Activated CD4-positive, alpha-beta T cell treated with anti-CD3 and anti-CD28 coated beads, Interleukin-2, Interleukin-6, amounts not matched to agents 100 ng/mL and 50 ng/mL, durations not matched to agents 16 hours and 8 hours (primary cell): ENCODE results near the gene TRMT2A.

ENCODE experiments used
- DNase-seq: peaks from one replicate; pipeline ENCODE4 v3.0.0-alpha.2; 2020

The TRMT2A gene

DNA sequence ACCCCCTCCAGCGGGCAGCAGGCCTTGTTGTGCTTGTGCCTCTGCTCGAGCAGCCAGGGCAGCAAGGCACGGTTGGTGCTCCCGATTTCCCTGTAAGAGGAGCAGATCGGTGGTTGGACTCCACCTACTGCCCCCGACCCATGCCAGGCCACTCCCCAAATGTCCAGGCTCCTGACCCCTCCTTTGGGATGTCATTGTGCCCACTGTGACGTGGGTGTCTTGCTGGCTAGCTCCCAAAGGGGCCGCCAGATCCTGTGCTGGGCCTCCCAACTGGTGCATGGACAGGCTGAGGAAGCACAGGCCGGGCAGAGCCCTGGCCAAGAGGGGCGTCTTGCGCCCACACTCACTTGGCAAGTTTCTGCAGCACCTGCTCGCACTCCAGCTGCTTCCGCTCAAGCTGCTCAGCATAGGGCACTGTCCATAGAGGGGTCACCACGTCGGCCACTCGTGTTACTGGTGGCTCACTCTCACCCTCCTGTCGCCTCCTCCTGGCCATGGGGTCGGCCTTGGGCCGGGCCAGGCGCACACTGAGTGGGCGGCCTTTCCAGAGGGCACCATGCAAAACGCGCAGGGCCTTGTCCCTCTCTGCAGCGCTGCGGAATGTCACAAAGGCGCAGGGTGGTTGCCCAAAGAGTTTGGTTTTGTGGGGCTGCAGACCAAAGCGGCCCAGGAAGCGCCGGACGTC, 1.2 kb downstream of the TRMT2A start, which contains the start of gene RANBP1:
Gene RANBP1, plus strand, starts transcription at position 414 of the 685 bp plus-strand sequence. Its CDS starts 81 bp downstream, at position 495.
- no peak for DNase-seq

DNA sequence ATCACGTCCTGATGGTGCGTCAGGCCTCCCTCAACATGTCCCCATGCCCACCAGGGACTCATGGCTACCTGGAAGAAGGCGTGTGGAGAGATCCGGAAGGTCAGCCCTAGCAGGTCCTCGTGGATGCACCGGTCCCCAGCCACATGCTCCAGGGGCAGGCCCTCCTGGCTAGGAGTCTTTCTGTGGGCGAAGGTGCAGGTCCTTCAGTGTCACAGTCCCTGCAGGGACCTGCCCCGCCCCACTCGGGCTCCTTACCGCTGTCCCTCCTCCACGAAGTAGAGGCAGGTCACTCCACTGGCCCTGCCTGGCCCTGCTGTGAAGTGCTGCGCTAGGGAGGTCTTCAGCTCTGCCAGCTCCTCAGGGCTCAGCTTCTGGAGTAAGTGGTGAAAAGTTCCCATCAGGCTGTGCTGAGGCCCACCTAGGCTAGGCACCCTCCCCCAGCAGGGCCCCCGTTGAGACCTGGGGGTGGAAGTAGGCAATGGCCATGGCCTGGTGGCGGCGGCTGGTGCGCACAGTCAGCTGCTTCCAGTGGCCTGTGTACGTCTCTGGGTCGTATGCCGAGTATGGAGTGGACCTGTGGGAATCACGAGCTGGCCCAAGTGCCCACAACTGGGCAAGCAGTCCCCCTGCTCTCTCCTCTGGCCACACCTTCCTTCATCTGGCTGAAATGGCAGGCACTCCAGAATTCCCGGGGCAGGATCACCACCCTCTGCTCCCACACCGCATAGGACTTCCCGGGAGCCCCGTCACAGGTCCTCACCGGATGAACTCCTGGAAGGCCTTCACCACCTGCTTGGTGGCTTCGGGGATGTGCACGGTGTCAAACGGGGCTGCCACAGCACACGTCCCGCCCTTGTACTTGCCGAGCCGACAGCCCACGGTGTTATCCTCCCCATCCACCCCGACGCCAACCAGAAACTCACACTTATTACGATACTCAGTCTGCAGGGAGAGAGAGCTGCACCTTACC, 2.2 kb downstream of the TRMT2A start:
- DNase-seq, result no peak

DNA sequence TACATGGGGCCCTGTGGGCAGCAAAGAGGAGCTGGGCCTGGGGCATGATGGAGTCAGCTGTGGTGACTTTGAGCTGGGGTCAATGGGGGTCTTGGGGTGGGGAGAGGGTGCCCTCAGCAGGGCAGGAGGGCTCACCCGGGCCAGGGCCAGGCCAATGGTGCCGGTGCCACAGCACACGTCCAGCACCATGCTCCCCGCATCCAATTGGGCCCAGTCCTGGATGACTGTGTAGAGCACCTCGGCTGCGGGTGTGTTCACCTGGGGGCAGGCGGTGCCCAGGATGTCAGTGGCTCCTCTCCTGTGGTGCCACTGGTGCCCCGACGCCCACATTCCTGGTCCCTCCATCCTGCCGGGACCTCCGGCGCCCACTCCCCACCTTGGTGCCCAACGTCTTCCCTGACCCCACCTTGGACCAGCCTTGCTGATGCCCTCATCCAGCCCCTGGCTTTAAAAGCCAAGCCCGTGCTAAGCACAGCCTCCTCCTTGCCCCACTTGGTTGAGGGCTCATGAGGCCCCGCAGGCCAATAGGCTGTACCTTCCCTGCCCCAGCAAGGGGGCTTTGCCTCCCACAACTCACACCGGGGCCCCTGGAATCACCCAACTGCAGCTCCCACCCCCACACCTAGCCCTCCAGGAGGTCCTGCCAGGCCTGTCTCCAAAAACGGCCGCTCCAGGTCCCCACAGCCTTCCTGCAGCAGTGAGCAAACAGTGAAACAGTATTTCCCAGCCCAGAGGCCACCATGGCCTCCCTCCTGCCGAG, 3.3 kb downstream of the TRMT2A start:
- no peak for DNase-seq

DNA sequence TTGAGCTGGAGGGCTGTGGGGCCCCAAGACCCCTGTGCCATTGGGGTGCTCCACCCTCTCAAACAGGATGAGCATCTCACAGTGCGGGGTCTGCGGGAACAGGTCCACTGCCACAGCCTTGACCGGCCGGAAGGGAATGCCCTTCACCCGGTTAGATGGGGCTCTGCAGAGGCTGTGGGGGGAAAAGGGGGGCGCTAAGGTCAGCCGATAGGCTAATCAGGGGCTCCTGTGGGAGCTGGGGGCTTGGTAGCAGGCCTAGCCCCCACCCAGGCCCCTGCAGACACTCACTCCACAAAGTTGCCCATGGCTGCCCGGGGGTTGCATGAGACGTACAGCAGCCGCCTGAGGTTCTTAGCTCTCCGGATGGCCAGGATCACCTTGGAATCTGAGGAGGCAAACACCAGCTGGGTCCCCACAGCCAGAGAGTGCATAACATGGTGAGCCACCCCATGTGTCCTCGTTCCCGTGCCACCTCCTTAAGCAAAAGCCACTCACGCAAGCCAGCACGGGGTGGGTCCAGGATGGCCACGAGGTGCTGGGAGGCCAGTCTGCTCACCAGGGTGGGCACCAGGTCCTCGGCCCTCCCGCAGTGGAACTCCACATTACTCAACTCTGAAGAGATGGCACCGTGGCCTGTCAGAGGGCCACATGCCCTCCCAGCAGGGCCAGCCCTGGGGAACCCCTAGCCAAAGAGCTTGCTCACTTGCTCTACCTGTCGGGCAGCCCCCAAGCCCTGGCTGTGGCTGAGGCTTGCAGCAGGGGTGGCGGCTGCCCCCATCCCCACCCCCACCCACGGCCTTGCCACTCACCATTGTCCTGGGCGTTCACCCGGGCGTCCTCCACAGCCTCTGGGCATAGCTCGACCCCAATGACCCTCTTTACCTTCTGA, 4.2 kb downstream of the TRMT2A start:
- DNase-seq, result no peak

DNA sequence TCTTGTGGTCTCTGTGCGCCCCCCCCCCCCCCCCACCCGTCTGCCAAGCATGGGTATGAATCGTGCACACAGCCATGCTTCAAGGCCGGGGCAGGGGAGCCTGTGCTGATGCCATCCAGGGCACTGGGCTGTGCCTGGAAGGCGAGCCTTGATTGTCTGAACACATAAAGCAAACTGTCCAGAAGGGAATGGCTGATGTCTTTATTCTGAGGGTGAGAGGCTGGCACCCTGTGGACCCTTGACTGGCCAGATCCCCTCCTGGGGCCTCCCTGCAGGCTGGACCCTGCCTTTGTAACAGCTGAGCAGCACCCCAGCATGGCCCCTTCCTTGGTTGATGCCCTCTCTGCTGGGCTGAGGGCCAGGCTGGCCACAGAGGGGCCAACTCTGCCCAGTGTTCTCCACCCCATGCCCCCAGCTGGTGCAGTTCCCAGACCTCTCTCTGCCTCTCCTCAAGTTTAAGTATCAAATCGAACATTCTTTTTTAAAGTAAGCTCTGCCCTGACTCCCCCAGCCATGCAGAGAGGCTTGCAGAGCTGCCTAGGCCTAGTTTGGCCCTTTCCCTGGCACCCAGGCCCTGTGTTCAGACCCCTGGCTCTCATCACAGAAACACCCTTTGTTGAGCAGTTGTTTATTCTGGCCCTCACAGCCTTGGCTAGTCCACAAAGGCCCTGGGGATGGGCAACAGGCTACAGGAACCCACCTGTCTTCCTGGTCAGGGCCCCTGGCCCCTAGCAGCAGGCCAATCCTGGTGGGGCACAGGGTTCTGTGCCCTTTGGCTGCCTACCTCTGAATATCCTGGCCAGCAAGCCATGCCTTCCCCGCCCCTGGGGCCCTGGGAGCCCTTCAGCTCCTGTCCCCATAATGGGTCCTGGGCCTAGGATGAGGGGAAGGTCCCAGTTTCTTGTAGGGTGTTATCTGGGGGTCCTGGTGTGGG, 5.1 kb downstream of the TRMT2A start:
- DNase-seq, result no peak

DNA sequence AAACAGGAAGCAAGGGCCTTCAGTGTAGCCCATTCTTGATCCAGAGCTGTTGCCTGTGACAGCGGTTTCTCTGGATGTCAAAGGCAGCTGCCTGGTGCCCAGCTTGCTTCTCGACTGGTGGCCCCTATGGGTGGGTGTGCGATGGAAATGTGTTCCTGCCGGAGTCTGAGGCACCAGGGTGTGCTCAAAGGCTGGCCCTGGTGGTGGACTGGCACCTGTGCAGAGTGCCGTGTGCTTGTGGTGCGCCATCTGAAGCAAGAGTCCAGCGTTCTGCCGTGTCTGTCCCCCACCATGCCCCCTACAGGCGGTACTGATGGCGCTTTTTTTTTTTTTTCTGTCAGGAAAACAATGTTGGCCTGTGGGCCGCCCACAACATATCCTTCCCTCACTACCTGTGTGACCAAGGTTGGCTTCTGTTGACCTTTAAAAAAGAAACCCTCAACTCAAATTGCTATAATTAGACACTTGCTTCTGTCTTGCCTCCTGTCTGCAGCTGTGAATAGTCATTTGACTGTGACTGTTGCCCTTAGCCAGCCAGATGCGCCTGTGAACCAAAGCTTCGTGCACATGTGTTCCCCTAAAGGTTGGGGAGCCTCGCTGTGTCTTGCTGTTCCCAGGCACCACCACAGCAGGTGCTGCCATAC, 5.9 kb downstream of the TRMT2A start:
- peak; percentile 50 for DNase-seq

- no peak for DNase-seq
Observed at GRCh38 chr22:20110359-20110985, 6.6 kb downstream of the TRMT2A start.

- no peak for DNase-seq
Observed at GRCh38 chr22:20109411-20110358, 7.3 kb downstream of the TRMT2A start.

DNA sequence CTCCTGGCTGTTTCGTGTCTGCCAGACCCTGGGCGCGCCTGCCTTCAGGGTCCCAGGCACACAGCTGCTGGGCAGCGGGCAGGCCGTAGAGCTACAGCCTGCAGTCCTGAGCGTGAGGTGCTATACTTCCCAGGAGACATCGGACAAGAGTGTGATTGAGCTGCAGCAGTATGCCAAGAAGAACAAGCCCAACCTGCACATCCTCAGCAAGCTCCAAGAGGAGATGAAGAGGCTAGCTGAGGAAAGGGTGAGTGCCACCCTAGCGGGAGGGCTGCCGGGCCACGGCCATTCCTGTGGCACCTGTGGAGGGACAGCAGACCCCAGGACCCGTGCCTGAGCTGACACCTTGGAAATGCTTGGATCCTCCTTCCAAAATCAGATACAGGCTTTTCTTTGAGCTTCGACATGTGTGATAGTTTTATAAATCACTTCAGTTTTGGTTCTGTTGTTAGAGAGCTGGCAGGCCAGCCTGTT, 8.2 kb downstream of the TRMT2A start:
- DNase-seq, result no peak

DNA sequence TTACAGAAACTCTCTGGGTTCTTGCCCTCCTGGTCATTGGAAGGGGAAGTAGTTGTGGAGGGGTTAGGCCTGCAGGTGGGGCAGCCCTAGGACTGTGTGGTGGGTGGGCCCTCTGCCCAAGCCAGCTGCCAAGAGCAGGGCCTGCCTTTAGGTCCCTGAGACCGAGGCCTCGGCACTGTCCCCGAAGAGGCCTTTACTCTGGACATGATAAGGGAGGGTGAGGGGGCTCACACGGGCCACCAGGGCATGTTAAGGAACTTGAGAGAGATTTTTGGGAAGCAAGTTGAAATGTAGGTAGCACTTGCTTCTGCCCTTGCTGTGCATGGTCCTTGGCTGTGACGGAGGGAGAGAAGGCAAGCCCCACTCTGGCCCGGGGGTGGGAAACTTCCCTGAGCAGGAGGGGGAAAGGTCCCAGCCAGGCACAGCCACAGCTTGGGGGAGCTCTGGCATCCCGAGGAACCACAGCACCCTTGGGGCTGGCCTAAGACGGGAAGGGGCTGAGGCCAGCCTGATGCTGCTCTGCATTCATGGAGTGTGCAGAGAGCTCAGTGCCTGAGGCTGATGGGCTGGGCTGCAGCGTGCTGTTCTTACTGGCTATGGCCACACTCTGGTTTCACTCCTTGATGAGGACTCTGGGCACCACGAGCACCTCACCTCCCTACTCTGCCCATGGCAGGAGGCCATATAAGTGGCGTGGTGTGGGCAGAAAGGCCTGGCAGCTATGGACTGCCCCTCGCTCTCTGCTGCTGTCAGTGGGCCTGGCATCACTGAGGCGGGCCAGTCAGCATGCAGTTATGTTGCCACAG, 8.9 kb downstream of the TRMT2A start:
- DNase-seq, result no peak

GRCh38 chr22:20107471-20107901, 9.5 kb downstream of the TRMT2A start:
- no peak for DNase-seq

DNA sequence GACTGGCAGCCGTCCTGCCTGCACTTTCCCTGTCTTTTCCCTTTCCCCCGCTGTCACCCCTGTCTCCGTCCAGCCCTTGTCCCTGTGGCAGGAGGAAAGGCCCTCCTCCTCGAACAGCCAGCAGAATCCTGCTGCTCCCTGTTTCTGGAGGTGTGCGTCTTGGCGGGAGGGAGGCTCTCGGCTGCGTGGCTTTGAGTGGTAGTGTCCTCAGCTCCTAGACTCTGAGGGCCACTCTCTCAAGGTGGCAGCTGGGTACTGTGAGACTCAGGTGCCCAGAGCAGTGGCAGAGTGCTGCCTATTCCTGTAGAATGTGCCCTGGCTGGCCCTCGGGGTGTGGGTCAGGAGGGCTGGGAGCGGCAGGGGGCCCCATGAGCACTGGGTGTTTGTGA, 10.2 kb downstream of the TRMT2A start:
- no peak for DNase-seq

- DNase-seq, result no peak
Observed at GRCh38 chr22:20106205-20106848, 10.7 kb downstream of the TRMT2A start.

- DNase-seq, result no peak
Observed at GRCh38 chr22:20105456-20106204, 11.4 kb downstream of the TRMT2A start.

DNA sequence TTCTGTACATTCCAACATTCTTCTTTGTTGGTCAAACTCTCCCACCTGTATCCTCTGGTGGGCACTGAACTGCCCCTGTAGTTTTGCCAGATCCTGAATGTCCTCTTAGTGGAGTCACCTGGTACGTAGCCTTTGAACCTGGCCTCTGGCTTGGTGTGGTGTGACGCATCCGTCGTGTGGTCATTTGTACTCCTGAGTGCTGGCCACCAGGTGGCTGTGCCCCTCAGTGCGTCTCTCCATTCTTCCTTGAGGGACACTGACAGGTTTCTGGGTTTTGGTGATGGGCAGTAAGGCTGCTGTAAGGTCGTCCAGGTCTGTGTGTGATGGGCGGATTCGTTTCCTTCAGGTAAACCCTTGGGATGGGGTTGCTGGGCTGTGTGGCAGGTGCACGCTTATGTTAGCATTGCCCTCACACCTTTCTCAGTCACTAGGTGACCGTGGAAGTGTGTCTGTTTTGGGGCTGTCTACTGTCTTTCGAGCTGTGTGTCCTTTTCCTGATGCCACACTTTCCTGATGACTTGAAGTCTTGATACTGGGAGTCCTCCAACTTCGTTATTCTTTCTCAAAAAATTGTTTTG, 14.7 kb downstream of the TRMT2A start:
- DNase-seq, result no peak

DNA sequence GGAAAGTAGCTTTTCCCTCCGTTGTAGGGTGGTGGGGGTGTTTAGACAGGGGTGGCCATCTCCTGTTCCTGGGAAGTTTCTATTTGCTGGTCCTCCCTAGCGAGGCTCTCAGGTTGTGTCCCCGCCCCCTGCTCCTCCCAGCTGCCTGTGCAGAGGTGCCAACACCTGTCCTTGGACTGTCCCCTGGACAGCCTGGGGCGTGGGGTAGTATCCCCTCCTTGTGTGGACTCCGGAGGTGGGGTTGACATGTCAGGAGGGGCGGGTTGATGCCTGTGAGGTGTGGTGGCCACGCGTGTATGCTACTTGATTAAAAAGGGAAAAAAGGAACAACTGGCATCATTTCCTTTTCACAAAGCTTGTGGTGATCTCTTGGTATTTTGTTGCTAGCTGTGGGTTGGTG, 15.4 kb downstream of the TRMT2A start:
- no peak for DNase-seq
